Activated naive CD4-positive, alpha-beta T cell treated with anti-CD3 and anti-CD28 coated beads, Interleukin-2, amount 50 U/mL, for 72 hours (primary cell): ENCODE measurements around the gene ZNF783. TPM values are rescaled to one million over a fixed set of nuclear protein-coding genes. Genes with fewer than 3 reads are reported as not detected.
"Not testable (repeated sequence)": the region's sequence is repeated elsewhere in the genome, so short reads cannot be mapped to it uniquely, and the experiment has no call there.

Experiments
- ATAC-seq, 2 donors: fragments of 150-1000 bp; cut with Tn5 transposase; 2 replicates each; pipeline ENCODE4 v1.10.0; 2021; ENCODE audit warnings: mild to moderate bottlenecking in 2 of 2, moderate library complexity in 2 of 2
- DNase-seq, 2 donors: peaks; one replicate each; pipeline ENCODE4 v3.0.0; 2021 to 2022; ENCODE audit warnings: low spot score in 2 of 2
- H3K27ac Mint-ChIP-seq, 2 donors: one replicate each; pipeline ENCODE4 v1.8.0; 2022; ENCODE audit warnings: mild to moderate bottlenecking in 2 of 2, mixed read lengths in 2 of 2
- H3K36me3 Mint-ChIP-seq, 2 donors: one replicate each; pipeline ENCODE4 v1.8.0; 2022; ENCODE audit warnings: mixed read lengths in 2 of 2
- H3K9me3 Mint-ChIP-seq, 2 donors: one replicate each; pipeline ENCODE4 v1.8.0; 2022; ENCODE audit warnings: mixed read lengths in 2 of 2
- total RNA-seq, 2 donors: library from RNA; stranded (reverse); gene quantifications; one replicate each; pipeline ENCODE4 v1.2.3, GENCODE V29; 2022

Gene ZNF783
- 10 to 100 TPM in 1 of 2 donors, 1 to 10 TPM in 1; 7.6 to 18.2 TPM for total RNA-seq

DNA sequence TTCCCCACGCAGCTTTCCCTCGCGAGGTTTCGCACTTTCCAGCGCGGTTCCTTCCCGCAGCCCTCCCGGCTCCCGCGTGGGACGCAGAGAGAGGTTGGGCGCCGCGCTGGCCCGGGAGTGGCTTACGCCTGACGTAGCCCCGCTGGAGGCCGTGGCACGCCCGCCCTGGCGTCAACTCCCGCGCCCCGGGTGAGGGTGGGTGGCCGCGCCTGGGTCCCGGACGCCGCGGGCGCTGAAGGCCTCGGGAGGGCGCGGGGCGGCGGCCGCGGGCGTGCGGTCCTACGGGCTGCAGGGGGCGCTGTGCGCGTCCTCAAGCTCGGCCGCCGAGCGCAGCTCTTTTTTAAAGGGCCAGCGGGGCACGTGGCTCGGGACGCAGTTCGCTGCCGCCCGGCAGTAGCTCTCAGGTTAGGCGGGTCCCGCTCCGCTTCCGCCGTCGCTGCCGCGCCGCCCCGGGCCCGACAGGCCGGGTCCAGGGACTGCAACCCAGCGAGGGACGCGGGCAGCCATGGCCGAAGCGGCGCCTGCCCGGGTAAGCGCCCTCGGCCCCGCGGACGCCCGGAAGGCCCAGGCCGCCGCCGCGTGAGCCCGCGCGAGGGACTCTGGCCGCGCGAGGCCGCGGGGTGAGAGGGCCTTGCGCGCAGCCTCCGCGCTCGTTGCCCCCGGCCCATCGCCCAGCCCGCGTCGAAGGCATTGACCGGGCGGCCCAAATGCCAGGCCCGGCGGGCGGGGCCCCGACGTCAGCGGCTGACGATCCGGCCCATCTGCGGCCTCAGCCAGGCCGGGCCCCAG is at the start of gene ZNF783:
TSS of gene ZNF783 (plus strand) at position 368 of the 789 bp plus-strand sequence. CDS start at position 506, 138 bp downstream.
- Mint-ChIP-seq H3K27ac (peak within 1 kb of the TSS; percentile 88 to 92), H3K36me3 (peaks cover 4 to 7% of the 10 kb centered on the region in 2 donors), H3K9me3 (no peaks in the 10 kb centered on the region)
- ATAC-seq: peak; percentile 78 to 93
- peak; percentile 84 to 85 for DNase-seq

DNA sequence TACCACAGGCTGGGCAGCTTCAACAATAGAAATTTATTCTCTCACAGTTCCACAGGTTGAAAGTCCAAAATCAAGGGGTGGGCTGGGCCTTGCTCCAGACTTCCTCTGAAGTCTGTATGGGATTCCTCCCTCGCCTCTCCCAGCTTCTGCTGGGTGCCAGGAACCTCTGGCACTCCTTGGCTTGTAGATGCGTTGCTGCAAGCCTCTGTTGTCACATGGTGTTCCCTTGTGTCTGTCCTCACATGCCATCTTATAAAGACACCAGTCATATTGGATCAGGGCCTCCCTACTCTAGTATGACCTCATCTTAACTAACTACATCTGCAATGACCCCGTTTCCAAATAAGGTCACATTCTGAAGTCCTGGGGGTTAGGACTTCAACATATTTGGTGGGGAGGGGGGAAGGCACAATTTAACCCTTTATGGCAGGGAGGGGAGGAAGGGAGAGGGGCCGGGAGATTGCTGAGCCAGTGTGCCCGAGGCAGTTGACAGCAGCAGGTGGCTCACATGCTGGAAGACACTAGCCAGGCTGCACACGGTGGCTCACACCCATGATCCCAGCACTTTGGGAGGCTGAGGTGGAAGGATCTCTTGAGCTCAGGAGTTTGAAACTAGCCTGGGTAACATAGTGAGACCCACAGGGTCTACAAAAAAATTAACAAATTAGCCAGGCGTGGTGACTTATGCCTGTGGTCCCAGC is 47.8 kb upstream of the ZNF783 start:
- ATAC-seq (no peak), DNase-seq (no peak)
- Mint-ChIP-seq H3K9me3 (no peaks in the 10 kb centered on the region), H3K36me3 (peaks cover 17 to 19% of the 10 kb centered on the region in 2 donors), H3K27ac (peak overlapping the region in 1 of 2 donors; percentile 46)

DNA sequence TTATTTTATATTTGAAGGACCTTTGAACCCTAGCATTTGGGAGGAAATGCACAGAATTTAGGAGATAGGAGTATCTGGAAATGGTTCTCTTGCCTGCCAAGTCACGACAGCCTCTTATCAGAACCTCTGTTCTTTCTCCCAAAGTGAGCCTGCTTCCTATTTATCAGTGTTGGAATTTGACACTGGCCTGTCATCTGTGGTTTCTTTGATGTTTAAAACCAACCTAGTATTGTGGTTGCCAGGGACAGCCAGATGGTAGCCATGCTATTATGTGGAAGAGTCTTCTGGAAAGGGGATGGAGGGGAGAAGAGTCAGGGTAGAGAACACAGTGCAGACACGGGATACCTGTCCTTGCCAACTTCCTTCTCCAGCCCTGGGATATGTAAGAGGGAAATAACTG is 45.6 kb upstream of the ZNF783 start:
- Mint-ChIP-seq H3K36me3 (peaks cover 24 to 25% of the 10 kb centered on the region in 2 donors), H3K9me3 (no peaks in the 10 kb centered on the region), H3K27ac (peak overlapping the region in 1 of 2 donors; percentile 26)
- ATAC-seq (no peak), DNase-seq (no peak)

DNA sequence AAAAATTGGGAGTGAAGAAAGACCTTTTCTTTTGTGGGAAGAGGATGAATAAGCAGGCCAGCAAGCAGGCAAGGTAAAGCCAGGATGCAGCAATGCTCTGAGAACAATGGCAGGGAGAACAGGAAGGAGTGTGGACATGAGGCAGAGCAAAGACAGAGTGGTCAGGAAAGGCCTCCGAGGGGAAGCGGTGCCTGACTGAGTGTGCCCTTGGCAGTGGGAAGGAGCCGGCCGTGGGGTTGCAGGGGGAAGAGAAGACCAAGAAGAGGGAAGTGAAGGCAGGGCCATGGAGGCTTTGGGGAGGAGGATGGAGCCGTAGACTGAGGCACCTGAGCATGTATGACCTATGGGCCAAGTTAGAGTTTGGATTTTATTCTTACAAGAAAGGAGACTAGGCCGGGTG is 44.4 kb upstream of the ZNF783 start:
- no peak for DNase-seq
- Mint-ChIP-seq H3K36me3 (peaks cover 27 to 30% of the 10 kb centered on the region in 2 donors), H3K27ac (peak overlapping the region; percentile 3 to 51), H3K9me3 (no peaks in the 10 kb centered on the region)
- ATAC-seq: no peak

DNA sequence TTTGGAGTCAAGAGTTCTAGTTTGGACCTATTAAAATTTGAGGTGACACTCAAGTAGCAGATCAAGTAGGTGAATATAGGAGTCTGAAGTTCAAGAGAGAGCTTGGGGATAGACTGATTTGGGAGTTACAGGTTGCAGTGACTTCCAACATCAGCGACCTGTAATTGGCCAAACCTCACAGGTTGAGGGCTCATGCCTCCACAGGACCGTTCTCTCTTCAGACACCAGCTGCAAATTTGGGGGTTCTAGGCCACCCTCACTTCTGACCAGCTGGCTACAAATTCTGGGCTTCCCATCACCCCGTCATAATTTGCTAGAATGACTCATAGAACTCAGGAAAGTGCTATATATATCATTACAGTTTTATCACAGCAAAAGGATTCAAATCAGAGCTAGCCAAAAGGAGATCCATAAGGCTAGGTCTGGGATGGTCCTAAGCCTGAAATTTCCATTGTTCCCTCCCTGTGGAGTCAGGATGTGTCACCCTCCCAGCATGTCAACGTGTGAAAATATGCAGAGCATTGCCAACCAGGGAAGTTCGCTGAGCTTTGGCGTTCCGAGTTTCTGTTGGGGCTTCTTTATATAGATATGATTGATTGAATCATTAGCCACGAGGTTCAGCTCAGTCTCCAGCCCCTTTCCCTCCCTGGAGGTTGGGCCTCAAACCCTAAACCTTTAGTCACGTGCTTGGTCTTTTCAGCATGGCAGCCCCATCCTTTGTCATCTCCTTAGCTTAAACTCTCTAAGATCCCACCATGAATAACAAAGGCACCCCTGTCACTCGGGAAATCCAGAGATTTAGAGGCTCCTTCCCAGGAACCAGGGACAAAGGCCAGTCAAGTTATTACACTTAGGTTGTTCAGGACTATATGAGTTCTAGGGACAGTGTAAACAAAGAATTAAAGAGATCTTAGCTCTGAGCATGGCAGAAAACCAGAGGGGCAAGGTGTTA is 43.3 kb upstream of the ZNF783 start:
- no peak for DNase-seq
- Mint-ChIP-seq H3K27ac (peak overlapping the region; percentile 36 to 84), H3K9me3 (no peaks in the 10 kb centered on the region), H3K36me3 (peaks cover 23 to 27% of the 10 kb centered on the region in 2 donors)
- ATAC-seq: no peak

DNA sequence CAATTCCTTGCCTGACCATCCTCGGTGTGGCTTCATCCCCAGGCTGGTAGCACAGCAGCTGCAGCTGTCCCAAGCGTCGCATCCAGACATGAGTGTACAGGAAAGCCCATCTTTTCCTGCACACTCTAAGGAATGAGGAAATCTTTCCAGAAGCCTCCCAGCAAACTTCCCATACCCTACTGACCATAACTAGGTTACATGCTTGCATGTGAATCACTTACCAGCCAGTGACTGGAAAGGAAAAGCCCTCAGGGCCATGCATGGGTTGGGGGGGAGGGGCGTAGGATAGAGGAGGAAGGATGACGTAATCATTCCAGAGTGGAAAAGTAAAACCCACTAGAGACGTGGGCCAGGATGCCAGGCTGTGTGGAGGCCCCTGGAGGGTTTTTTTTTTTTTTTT is 41.5 kb upstream of the ZNF783 start:
- ATAC-seq (no peak), DNase-seq (no peak)
- Mint-ChIP-seq H3K36me3 (peaks cover 26 to 28% of the 10 kb centered on the region in 2 donors), H3K27ac (no peak overlapping the region), H3K9me3 (no peaks in the 10 kb centered on the region)

DNA sequence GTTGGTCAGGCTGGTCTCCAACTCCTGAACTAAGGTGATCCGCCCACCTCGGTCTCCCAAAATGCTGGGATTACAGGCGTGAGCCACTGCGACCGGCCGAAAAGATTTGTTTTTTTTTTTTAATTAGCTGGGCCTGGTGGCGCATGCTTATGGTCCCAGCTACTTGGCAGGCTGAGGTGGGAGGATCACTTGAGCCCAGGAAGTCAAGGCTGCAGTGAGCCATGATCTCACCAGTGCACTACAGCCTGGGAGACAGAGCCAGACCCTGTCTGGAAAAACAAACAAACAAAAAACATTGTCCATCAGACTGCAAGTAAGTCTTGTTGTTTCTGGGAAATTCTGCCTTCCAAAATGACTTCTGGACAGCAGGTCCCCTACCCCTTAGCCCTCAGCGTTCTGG is 38.8 kb upstream of the ZNF783 start:
- no peak for ATAC-seq
- H3K9me3 Mint-ChIP-seq: no peaks in the 10 kb centered on the region

DNA sequence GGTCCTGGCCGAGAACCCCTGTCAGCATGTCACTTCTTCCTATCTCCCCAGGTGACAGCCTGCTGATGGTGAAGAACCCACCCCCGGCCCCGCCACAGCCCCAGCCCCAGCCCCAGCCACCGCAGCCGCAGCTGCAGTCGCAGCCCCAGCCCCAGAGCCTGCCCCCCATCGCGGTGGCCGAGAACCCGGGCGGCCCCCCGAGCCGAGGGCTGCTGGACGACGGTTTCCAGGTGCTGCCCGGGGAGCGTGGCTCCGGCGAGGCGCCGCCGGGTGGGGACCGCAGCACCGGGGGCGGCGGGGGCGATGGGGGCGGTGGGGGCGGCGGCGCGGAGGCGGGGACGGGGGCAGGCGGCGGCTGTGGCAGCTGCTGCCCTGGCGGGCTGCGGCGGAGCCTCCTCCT is 38.2 kb upstream of the ZNF783 start:
- ATAC-seq (no peak), DNase-seq (no peak)
- Mint-ChIP-seq H3K36me3 (peaks cover 30 to 35% of the 10 kb centered on the region in 2 donors), H3K9me3 (no peaks in the 10 kb centered on the region), H3K27ac (no peak overlapping the region)

More for the DNA sequence above, 38.8 kb upstream of the ZNF783 start:
- no peak overlapping the region for H3K27ac Mint-ChIP-seq
- H3K36me3 Mint-ChIP-seq: peaks cover 30 to 35% of the 10 kb centered on the region in 2 donors
- DNase-seq: no peak

DNA sequence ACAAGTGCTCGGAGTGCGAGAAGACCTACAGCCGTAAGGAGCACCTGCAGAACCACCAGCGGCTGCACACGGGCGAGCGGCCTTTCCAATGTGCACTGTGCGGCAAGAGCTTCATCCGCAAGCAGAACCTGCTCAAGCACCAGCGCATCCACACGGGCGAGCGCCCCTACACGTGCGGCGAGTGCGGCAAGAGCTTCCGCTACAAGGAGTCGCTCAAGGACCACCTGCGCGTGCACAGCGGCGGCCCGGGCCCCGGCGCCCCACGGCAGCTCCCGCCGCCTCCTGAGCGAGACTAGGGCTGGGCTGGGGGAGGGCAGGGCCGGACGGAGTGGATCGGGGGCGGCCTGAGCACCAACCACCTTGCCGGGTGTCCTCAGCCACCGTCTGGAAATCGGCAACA is 37.6 kb upstream of the ZNF783 start:
- H3K36me3 Mint-ChIP-seq: peaks cover 25 to 30% of the 10 kb centered on the region in 2 donors
- H3K27ac Mint-ChIP-seq: no peak overlapping the region
- no peak for ATAC-seq
- no peaks in the 10 kb centered on the region for H3K9me3 Mint-ChIP-seq
- DNase-seq: no peak

DNA sequence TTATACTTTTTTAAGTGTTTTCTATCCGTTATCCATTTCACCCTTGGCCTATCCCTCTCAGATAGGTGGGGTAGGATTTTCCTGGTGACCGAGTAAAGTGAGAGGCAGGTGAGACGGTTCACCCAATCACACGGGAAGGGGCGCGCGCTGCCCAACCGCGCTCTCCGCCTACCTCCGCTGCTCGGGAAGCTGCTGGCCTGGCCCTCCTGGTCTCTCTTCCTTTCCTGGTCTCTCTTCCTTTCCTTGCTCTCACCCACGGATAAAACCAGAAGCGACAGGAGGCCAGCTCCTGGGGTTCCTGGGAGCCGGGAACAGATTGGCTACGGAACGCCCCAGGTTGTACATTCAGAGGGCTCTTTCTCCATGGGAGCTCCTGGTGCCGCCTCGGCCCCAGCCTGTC is 36.9 kb upstream of the ZNF783 start:
- Mint-ChIP-seq H3K36me3 (peaks cover 20 to 24% of the 10 kb centered on the region in 2 donors), H3K9me3 (no peaks in the 10 kb centered on the region), H3K27ac (no peak overlapping the region)
- ATAC-seq: no peak
- DNase-seq: no peak

DNA sequence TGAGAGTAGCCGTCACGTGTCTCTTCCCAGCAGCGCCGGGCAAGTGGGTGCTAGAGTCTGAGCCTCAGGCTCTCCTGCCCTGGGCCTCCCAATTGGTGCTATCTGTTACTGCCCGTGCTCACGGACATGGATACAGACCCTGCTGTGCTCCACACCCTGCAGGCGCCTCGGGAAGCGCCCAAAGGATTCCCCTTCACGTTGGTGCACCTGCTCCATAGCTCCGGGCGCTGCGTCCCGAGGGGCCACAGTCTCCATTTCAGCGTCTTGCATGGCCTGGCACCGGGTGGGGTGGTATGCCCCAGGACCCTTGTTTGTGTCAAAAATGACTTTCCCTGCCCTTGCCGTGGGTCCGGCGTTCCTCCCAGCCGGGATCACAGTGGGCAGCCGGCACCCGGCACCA is 36.3 kb upstream of the ZNF783 start:
- Mint-ChIP-seq H3K36me3 (peaks cover 20 to 24% of the 10 kb centered on the region in 2 donors), H3K9me3 (no peaks in the 10 kb centered on the region), H3K27ac (peak overlapping the region in 1 of 2 donors; percentile 4)
- ATAC-seq (no peak), DNase-seq (no peak)

DNA sequence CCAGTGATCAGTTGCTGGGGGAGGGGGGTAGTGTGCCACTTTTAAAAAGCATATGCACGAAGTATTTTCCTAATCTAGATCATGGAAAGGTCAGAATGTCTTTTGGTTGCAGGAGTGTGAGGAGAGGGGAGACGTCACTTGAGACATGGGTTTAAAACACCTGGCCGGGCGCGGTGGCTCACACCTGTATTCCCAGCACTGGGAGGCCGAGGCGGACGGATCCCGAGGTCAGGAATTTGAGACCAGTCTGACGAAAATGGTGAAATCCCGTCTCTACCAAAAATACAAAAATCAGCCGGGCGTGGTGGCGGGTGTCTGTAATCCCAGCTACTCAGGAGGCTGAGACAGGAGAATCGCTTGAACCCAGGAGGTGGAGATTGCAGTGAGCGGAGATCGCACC is 35.6 kb upstream of the ZNF783 start:
- not testable (repeated sequence) for H3K9me3 Mint-ChIP-seq, DNase-seq, ATAC-seq
- Mint-ChIP-seq H3K36me3 (peaks cover 15 to 18% of the 10 kb centered on the region in 2 donors), H3K27ac (peak overlapping the region in 1 of 2 donors; percentile 4)

DNA sequence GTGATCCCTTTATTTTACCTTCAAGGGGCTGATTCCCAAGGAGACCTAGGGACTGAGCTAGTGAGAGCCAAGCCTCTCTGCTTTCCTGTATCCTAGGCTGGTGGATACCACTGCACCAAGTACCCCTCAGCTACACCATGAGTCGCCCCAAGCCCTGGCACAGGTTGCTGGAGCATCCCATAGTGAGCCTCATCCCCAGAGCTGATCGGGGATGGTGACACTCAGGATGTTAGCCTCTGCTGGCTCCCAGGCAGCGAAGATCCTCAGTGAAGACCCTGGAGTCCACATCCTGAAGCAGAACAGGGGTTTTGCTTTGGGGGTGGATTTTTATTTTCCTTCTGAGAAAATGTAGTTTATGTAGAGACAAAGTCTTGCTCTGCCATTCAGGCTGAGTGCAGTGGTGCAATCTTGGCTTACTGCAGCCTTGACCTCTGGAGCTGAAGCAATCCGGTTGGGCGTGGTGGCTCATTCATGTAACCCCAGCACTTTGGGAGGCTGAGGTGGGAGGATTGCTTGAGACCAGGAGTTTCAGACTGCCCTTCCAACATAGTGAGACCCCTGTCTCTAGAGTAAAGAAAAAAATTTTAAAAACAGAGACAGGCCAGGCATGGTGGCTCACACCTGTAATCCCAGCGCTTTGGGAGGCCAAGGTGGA is 35.0 kb upstream of the ZNF783 start:
- peaks cover 13% of the 10 kb centered on the region in 2 donors for H3K36me3 Mint-ChIP-seq
- DNase-seq: no peak

DNA sequence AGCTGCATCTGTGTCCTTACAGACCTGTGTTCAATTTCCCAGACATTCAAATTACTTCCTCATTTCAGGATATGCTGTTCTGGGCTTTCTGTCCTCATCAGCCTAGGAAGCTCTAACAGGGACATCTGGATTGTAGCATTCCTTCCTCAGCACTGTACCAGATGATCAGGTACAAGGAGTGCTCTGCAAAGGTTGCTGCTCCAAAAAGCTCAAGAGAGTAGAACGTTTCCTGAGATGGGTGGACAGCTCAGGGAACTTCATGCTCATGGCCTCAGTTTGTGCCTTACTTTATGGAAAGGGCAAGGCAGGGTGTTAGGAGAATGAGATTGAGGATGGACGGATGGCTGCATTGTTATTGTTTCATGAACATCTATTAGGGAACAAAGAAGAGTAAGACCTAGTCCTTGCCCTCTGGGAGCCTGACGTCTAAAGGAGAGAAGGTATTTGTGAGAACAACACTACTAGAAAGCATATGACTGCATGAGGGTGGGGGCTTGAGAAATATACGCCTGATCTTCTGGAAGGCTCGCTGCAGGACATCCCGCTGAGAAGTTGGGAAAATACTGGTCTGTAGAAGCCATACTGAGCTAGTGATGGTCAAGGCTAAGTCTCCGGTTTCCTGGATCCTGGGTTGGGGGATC is 33.0 kb upstream of the ZNF783 start:
- Mint-ChIP-seq H3K27ac (no peak overlapping the region), H3K36me3 (peaks cover 13% of the 10 kb centered on the region in 2 donors), H3K9me3 (no peaks in the 10 kb centered on the region)
- DNase-seq (no peak), ATAC-seq (no peak)

More for the DNA sequence above, 35.0 kb upstream of the ZNF783 start:
- no peak for ATAC-seq
- Mint-ChIP-seq H3K9me3 (no peaks in the 10 kb centered on the region), H3K27ac (no peak overlapping the region)

DNA sequence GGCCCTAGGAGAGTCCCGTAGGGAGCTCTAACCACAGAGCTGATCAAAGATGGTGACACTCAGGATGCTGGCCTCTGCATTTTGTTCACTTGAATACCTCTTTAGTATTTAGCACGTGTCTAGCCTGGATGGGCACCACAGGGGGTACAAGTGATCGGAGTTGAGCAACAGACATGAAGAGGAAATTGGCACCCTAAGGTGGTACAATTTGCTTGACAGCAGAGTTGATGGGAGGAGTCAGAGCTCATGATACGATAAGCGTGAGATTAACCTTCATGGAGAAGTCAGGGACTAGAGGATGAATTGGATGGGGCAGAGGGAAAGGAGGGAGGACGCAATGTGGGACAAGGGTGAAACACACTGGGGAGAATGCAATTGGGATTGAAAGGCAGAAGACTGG is 32.5 kb upstream of the ZNF783 start:
- no peak overlapping the region for H3K27ac Mint-ChIP-seq

DNA sequence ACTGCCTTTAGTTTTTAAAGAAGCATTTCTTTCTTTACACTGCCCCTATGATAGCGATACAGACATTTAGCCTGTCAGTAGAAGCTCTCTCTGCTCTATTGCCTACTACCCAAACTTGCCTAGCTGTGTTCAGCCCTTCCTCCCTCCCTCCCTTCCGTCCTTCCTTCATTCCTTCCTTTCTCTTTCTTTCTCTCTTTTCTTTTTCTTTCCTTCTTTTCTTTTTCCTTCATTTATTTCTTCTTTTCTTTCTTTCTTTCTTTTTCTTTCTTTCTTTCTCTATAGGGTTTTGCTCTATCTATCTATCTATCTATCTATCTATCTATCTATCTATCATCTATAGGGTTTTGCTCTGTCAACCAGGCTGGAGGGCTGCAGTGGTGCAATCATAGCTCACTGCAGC is 29.6 kb upstream of the ZNF783 start:
- no peaks in the 10 kb centered on the region for H3K9me3 Mint-ChIP-seq
- H3K36me3 Mint-ChIP-seq: no peaks in the 10 kb centered on the region
- ATAC-seq (no peak), DNase-seq (no peak)
- no peak overlapping the region for H3K27ac Mint-ChIP-seq

More for the DNA sequence above, 32.5 kb upstream of the ZNF783 start:
- Mint-ChIP-seq H3K9me3 (no peaks in the 10 kb centered on the region), H3K36me3 (peaks cover 13% of the 10 kb centered on the region in 2 donors)
- ATAC-seq: no peak
- no peak for DNase-seq
